Progenitor cell of endocrine pancreas (in vitro differentiated cells): ENCODE measurements around the gene PTOV1. TPM values are rescaled to one million over a fixed set of nuclear protein-coding genes. Genes with fewer than 3 reads are reported as not detected.
A peak's percentile ranks its signal among the peaks of the same experiment; 100 is the strongest.

Experiments
- DNase-seq: peaks from one replicate; pipeline ENCODE4 v3.0.0; 2021; ENCODE audit warnings: low spot score; ENCODE audit not compliant: unreplicated experiment
- H3K27ac Mint-ChIP-seq: 2 replicates; pipeline ENCODE4 v1.8.0; 2021; ENCODE audit warnings: mild to moderate bottlenecking, moderate library complexity, mixed read lengths
- H3K27me3 Mint-ChIP-seq: 2 replicates; pipeline ENCODE4 v1.8.0; 2021; ENCODE audit warnings: mixed read lengths
- H3K36me3 Mint-ChIP-seq: 2 replicates; pipeline ENCODE4 v1.8.0; 2022; ENCODE audit warnings: mixed read lengths; ENCODE audit not compliant: insufficient read depth
- H3K4me1 Mint-ChIP-seq: 2 replicates; pipeline ENCODE4 v1.8.0; 2021; ENCODE audit warnings: low read depth, mixed read lengths
- H3K4me3 Mint-ChIP-seq: 2 replicates; pipeline ENCODE4 v1.8.0; 2021; ENCODE audit warnings: low read depth, mild to moderate bottlenecking, moderate library complexity, mixed read lengths
- H3K9me3 Mint-ChIP-seq: 2 replicates; pipeline ENCODE4 v1.8.0; 2021; ENCODE audit warnings: low read depth, mixed read lengths
- CTCF ChIP-seq: fragments of 200-600 bp; sonication (generic); IDR thresholded peaks from one replicate; pipeline ENCODE4 v1.5.0; 2021; ENCODE audit warnings: antibody characterized with exemption, mild to moderate bottlenecking; ENCODE audit not compliant: unreplicated experiment
- total RNA-seq: library from RNA; stranded (reverse); gene quantifications from 2 replicates; pipeline ENCODE4 v1.2.1, GENCODE V29; 2021

PTOV1 gene
- total RNA-seq, 1 donor from 2014 or later, result 564 TPM

- peaks cover 16% of the 10 kb centered on the region for H3K27me3 Mint-ChIP-seq
- no peak overlapping the region for H3K27ac Mint-ChIP-seq
- H3K4me3 Mint-ChIP-seq, result no peak overlapping the region
- no peak for TF ChIP-seq CTCF
- DNase-seq, result no peak
- peaks cover 23% of the 10 kb centered on the region for H3K36me3 Mint-ChIP-seq
- H3K9me3 Mint-ChIP-seq, result no peaks in the 10 kb centered on the region
- H3K4me1 Mint-ChIP-seq, result peaks cover 1% of the 10 kb centered on the region
These were observed 36.2 kb downstream of the PTOV1 start for GRCh38 chr19:49887037-49887664.

- TF ChIP-seq CTCF, result no peak
- H3K36me3 Mint-ChIP-seq, result peaks cover 18% of the 10 kb centered on the region
These were observed 36.9 kb downstream of the PTOV1 start for GRCh38 chr19:49887665-49888509.

GRCh38 chr19:49888510-49888824, 37.5 kb downstream of the PTOV1 start:
- H3K27ac Mint-ChIP-seq, result no peak overlapping the region
- no peaks in the 10 kb centered on the region for H3K9me3 Mint-ChIP-seq
- H3K4me3 Mint-ChIP-seq, result no peak overlapping the region
- peaks cover 30% of the 10 kb centered on the region for H3K27me3 Mint-ChIP-seq
- TF ChIP-seq CTCF, result no peak
- peaks cover 1% of the 10 kb centered on the region for H3K4me1 Mint-ChIP-seq
- DNase-seq, result no peak
- peaks cover 14% of the 10 kb centered on the region for H3K36me3 Mint-ChIP-seq

More at GRCh38 chr19:49887665-49888509, 36.9 kb downstream of the PTOV1 start:
- no peak for DNase-seq
- H3K4me1 Mint-ChIP-seq, result peaks cover 1% of the 10 kb centered on the region
- H3K4me3 Mint-ChIP-seq, result no peak overlapping the region
- H3K27ac Mint-ChIP-seq, result no peak overlapping the region
- no peaks in the 10 kb centered on the region for H3K9me3 Mint-ChIP-seq
- peaks cover 24% of the 10 kb centered on the region for H3K27me3 Mint-ChIP-seq

GRCh38 chr19:49889038-49889686, 38.2 kb downstream of the PTOV1 start:
- H3K4me1 Mint-ChIP-seq, result peaks cover 1% of the 10 kb centered on the region
- H3K27ac Mint-ChIP-seq, result no peak overlapping the region
- no peaks in the 10 kb centered on the region for H3K9me3 Mint-ChIP-seq
- TF ChIP-seq CTCF, result no peak
- H3K36me3 Mint-ChIP-seq, result peaks cover 13% of the 10 kb centered on the region
- H3K4me3 Mint-ChIP-seq, result no peak overlapping the region
- no peak for DNase-seq
- H3K27me3 Mint-ChIP-seq, result peaks cover 31% of the 10 kb centered on the region

- peak; percentile 72 for TF ChIP-seq CTCF
- DNase-seq, result peak; percentile 49
- Mint-ChIP-seq H3K36me3 (peaks cover 11% of the 10 kb centered on the region), H3K27me3 (peaks cover 31% of the 10 kb centered on the region), H3K4me3 (no peak overlapping the region), H3K27ac (no peak overlapping the region), H3K4me1 (peaks cover 1% of the 10 kb centered on the region), H3K9me3 (no peaks in the 10 kb centered on the region)
These were observed 38.9 kb downstream of the PTOV1 start for GRCh38 chr19:49889687-49890348.
